ENCODE data around the gene IKZF2. TPM values are rescaled to one million over a fixed set of nuclear protein-coding genes. Genes with fewer than 3 reads are reported as not detected.

The IKZF2 gene
- polyA plus RNA-seq, 2 of the 4 experiments (the other 2 are of a cell fraction), result 0.17 to 0.44 TPM

- ATAC-seq (no peak), FAIRE-seq (no peak), DNase-seq (ENCODE audit: low read depth in 1 of 2, low spot score in 1 of 2) (no peak)
- H3K4me1 ChIP-seq, result no peaks in the 10 kb centered on the region
- TF ChIP-seq SREBF2 (IDR thresholded peaks at IDR 0.05), result no peak
- TF ChIP-seq EP300 (IDR thresholded peaks at IDR 0.05), result no peak
- no peak for TF ChIP-seq MAX (IDR thresholded peaks at IDR 0.05)
- no peak for TF ChIP-seq POLR2A (IDR thresholded peaks at IDR 0.05; ENCODE audit: low read length)
- no peak for TF ChIP-seq EHF (CRISPR knock-in tag; IDR thresholded peaks at IDR 0.05)
- TF ChIP-seq ATOH8 (CRISPR knock-in tag; IDR thresholded peaks at IDR 0.05; ENCODE audit: low read depth), result no peak
- no peak for TF ChIP-seq HDAC2 (IDR thresholded peaks at IDR 0.05)
- no peak for TF ChIP-seq NPAS2 (CRISPR knock-in tag; IDR thresholded peaks at IDR 0.05; ENCODE audit: borderline replicate concordance)
- TF ChIP-seq MYC (IDR thresholded peaks at IDR 0.05; ENCODE audit: borderline replicate concordance, low read length), result no peak
- no peak for TF ChIP-seq PHF8 (IDR thresholded peaks at IDR 0.05; ENCODE audit: borderline replicate concordance, low read depth)
- TF ChIP-seq FOSL2 (IDR thresholded peaks at IDR 0.05), result no peak
- TF ChIP-seq FOSL2 (CRISPR knock-in tag; IDR thresholded peaks at IDR 0.05), result no peak
- TF ChIP-seq E2F6 (IDR thresholded peaks at IDR 0.05; ENCODE audit: borderline replicate concordance, low read depth), result no peak
- no peak for TF ChIP-seq HMGXB4 (CRISPR knock-in tag; IDR thresholded peaks at IDR 0.05; ENCODE audit: borderline replicate concordance)
- TF ChIP-seq ZFP36 (IDR thresholded peaks at IDR 0.05; ENCODE audit: borderline replicate concordance, partially characterized antibody), result no peak
- TF ChIP-seq RCOR1 (IDR thresholded peaks at IDR 0.05; ENCODE audit: low read depth, low read length), result no peak
- no peak for TF ChIP-seq GATA3 (IDR thresholded peaks at IDR 0.05; ENCODE audit: borderline replicate concordance)
- TF ChIP-seq TP53 (CRISPR knock-in tag; IDR thresholded peaks at IDR 0.05), result no peak
- no peak for TF ChIP-seq JUNB (IDR thresholded peaks at IDR 0.05)
- POLR2A ChIA-PET, result no interaction called here
- CTCF ChIA-PET, result no interaction called here
- H3K9me3 ChIP-seq, result no peaks in the 10 kb centered on the region
- H3K4me3 ChIP-seq, result no peak overlapping the region
- WGBS (ENCODE audit: missing lambda C conversion rate), result 19% methylated on average over 3 of the region's 3 CpGs
- H3K4me2 ChIP-seq, result no peak overlapping the region
- no peak overlapping the region for H3K27ac ChIP-seq
Measured at GRCh38 chr2:213032607-213033006, 118.8 kb downstream of the IKZF2 start.

- Histone ChIP-seq H3K4me1 (no peaks in the 10 kb centered on the region), H3K9me3 (no peaks in the 10 kb centered on the region), H3K4me3 (no peak overlapping the region), H3K27ac (no peak overlapping the region), H3K4me2 (no peak overlapping the region)
- ATAC-seq (no peak), FAIRE-seq (no peak), DNase-seq (ENCODE audit: low read depth in 1 of 2, low spot score in 1 of 2) (no peak)
- TF ChIP-seq SMC3 (IDR thresholded peaks at IDR 0.05) (no peak), MAX (IDR thresholded peaks at IDR 0.05) (no peak), GATA3 (IDR thresholded peaks at IDR 0.05; ENCODE audit: borderline replicate concordance) (no peak), POLR2A (IDR thresholded peaks at IDR 0.05; ENCODE audit: low read length) (no peak), BCL3 (IDR thresholded peaks at IDR 0.05) (no peak), HDAC2 (IDR thresholded peaks at IDR 0.05) (no peak), EHF (CRISPR knock-in tag; IDR thresholded peaks at IDR 0.05) (no peak)
- ChIA-PET POLR2A (no interaction called here), CTCF (no interaction called here)
- WGBS (ENCODE audit: missing lambda C conversion rate), result 7% methylated on average over 2 of the region's 2 CpGs
Measured at GRCh38 chr2:213022987-213023386, 128.4 kb downstream of the IKZF2 start.
